Measurements from ENCODE around the gene ZNF831. TPM values are rescaled to one million over a fixed set of nuclear protein-coding genes. Genes with fewer than 3 reads are reported as not detected.

ZNF831 gene
- polyA plus RNA-seq, 1 of the 3 experiments (the other 2 are of a cell fraction): not detected

GRCh38 chr20:59235226-59235625 is 71.6 kb downstream of the ZNF831 start (continued):
- TF ChIP-seq USF2 (IDR thresholded peaks at IDR 0.05; ENCODE audit: borderline replicate concordance, low read depth, low read length): no peak
- no peak for TF ChIP-seq PBX3 (IDR thresholded peaks at IDR 0.05)
- TF ChIP-seq RFX5 (IDR thresholded peaks at IDR 0.05; ENCODE audit: low read length): no peak
- TF ChIP-seq REST (IDR thresholded peaks at IDR 0.05; ENCODE audit: low read depth, low read length): no peak
- TF ChIP-seq ELF1 (IDR thresholded peaks at IDR 0.05): no peak
- TF ChIP-seq MEF2A (IDR thresholded peaks at IDR 0.05; ENCODE audit: borderline replicate concordance, low read depth): no peak
- no peak for TF ChIP-seq RXRA (IDR thresholded peaks at IDR 0.05; ENCODE audit: borderline replicate concordance, low read depth)
- TF ChIP-seq MXI1 (IDR thresholded peaks at IDR 0.05; ENCODE audit: low read depth, low read length): no peak
- no peak for TF ChIP-seq TEAD4 (IDR thresholded peaks at IDR 0.05; ENCODE audit: borderline replicate concordance, insufficient read depth)
- TF ChIP-seq MAX (IDR thresholded peaks at IDR 0.05; ENCODE audit: low read depth): no peak

- POLR2A ChIA-PET: no interaction called here
- Histone ChIP-seq H3K79me2 (ENCODE audit: insufficient read depth) (no peaks in the 10 kb centered on the region), H3K9me2 (no peaks in the 10 kb centered on the region), H3K27me3 (ENCODE audit: insufficient read depth) (no peaks in the 10 kb centered on the region; the same call in 1 of the 2 replicates), H2AFZ (ENCODE audit: low read depth) (no peak overlapping the region), H3K27ac (ENCODE audit: low read depth in 2 of 2, low read length in 1 of 2) (no peak overlapping the region), H3K9me3 (no peaks in the 10 kb centered on the region), H3K36me3 (replicated peaks in 1 of 2; ENCODE audit: control insufficient read depth in 1 of 2, insufficient read depth in 2 of 2, low read length in 1 of 2) (no peaks in the 10 kb centered on the region), H3K4me3 (ENCODE audit: low read depth in 2 of 2, low read length in 1 of 2) (no peak overlapping the region), H4K20me1 (ENCODE audit: insufficient read depth) (no peaks in the 10 kb centered on the region), H3K4me1 (ENCODE audit: control insufficient read depth in 1 of 2, insufficient read depth in 2 of 2, low read depth in 1 of 2, low read length in 1 of 2) (peaks cover 0 to 3% of the 10 kb centered on the region in 2 experiments; a peak in 1 of 4 replicates), H3K9ac (no peak overlapping the region), H3F3A (replicated peaks; ENCODE audit: insufficient read depth) (no peaks in the 10 kb centered on the region), H3K4me2 (no peak overlapping the region)
- CTCF ChIA-PET: no interaction called here
- WGBS (ENCODE audit: low lambda C conversion rate): 82% methylated on average over 4 of the region's 4 CpGs
- no peak for TF ChIP-seq ELF1 (IDR thresholded peaks at IDR 0.05)
- no peak for TF ChIP-seq IRF3 (IDR thresholded peaks at IDR 0.05; ENCODE audit: low read depth, low read length)
- no peak for TF ChIP-seq FOXJ3 (CRISPR knock-in tag; IDR thresholded peaks at IDR 0.05)
- TF ChIP-seq USF1 (IDR thresholded peaks at IDR 0.05; ENCODE audit: borderline replicate concordance, low read depth): no peak
- DNase-seq: no peak
Observed at GRCh38 chr20:59240006-59240405, 76.4 kb downstream of the ZNF831 start.
